Measurements from ENCODE around the gene CTDSPL. TPM values are rescaled to one million over a fixed set of nuclear protein-coding genes. Genes with fewer than 3 reads are reported as not detected.
A peak's percentile ranks its signal among the peaks of the same experiment; 100 is the strongest.

Gene CTDSPL
- total and polyA plus RNA-seq, 10 of the 15 experiments (the other 5 are each of a cell fraction or from before 2014, with no cell fraction given), result 0.05 to 0.51 (median 0.18) TPM; not detected in 6

GRCh38 chr3:37862219-37862902, 681 bp downstream of the CTDSPL start:
- H3K9ac ChIP-seq (ENCODE audit: control insufficient read depth, insufficient read depth, low read length), result no peak overlapping the region
- ChIA-PET SMC1A (ENCODE audit: uncharacterized antibody, unreplicated experiment) (no interaction called here), RAD21 (ENCODE audit: unreplicated experiment) (no interaction called here), CTCF (interaction anchor here (1.6 kb wide), 1 partner anchor 105 kb away, joined by 5 read pairs; no protein-coding TSS in a partner anchor), POLR2A (no interaction called here)
- H3K4me2 ChIP-seq (ENCODE audit: control insufficient read depth, insufficient read depth), result no peak overlapping the region
- H3K9me3 ChIP-seq (replicated peaks; ENCODE audit: control insufficient read depth, insufficient read depth, low read length), result no peaks in the 10 kb centered on the region
- in situ Hi-C loops (cut with MboI) (no loop called here), intact Hi-C loops (cut with micrococcal nuclease; ENCODE audit: unreplicated experiment) (no loop called here)
- no peaks in the 10 kb centered on the region for H3K4me1 ChIP-seq (ENCODE audit: control insufficient read depth, insufficient read depth, low read length)
- H3K27me3 ChIP-seq (replicated peaks in 1 of 2; ENCODE audit: control insufficient read depth in 2 of 2, insufficient read depth in 2 of 2, low read length in 1 of 2), result peaks cover 7 to 13% of the 10 kb centered on the region in 2 experiments; a peak in 3 of 4 replicates
- FAIRE-seq (no peak), ATAC-seq (no peak), DNase-seq (ENCODE audit: low read depth, low spot score) (no peak)
- H3K36me3 ChIP-seq (ENCODE audit: control insufficient read depth in 2 of 2, insufficient read depth in 2 of 2, low read length in 1 of 2), result no peaks in the 10 kb centered on the region
- H3K27ac ChIP-seq (ENCODE audit: control insufficient read depth, insufficient read depth), result no peak overlapping the region
- H3K79me2 ChIP-seq (ENCODE audit: control insufficient read depth, insufficient read depth, low read length), result no peaks in the 10 kb centered on the region
- no peak overlapping the region for H2AFZ ChIP-seq (ENCODE audit: control insufficient read depth, low read depth, low read length)
- no peaks in the 10 kb centered on the region for H4K20me1 ChIP-seq (ENCODE audit: control insufficient read depth, insufficient read depth)
- no TSS peak for BruUV-seq (replicated peaks)
- WGBS (ENCODE audit: insufficient coverage, insufficient replicate concordance, low lambda C conversion rate, missing lambda C conversion rate), result 21% methylated on average over 32 of the region's 38 CpGs
- TF ChIP-seq BACH1 (IDR thresholded peaks at IDR 0.05; ENCODE audit: borderline replicate concordance) (no peak), CREM (IDR thresholded peaks at IDR 0.05; ENCODE audit: low read depth) (no peak), DPF2 (IDR thresholded peaks at IDR 0.05) (0 out of 2 replicates have a peak, but pooled peaks have one; percentile 14), NBN (IDR thresholded peaks at IDR 0.05) (no peak), ZNF592 (IDR thresholded peaks at IDR 0.05) (no peak), EZH2 (IDR thresholded peaks at IDR 0.05; ENCODE audit: borderline replicate concordance, control insufficient read depth, low read depth, low read length) (0 out of 2 replicates have a peak, but pooled peaks have one; percentile 27)
- H3K4me3 ChIP-seq, result no peak overlapping the region

Data from GM12878 (cell line).